Measurements from ENCODE around the gene FAM117A. TPM values are rescaled to one million over a fixed set of nuclear protein-coding genes. Genes with fewer than 3 reads are reported as not detected.

Gene FAM117A
- total RNA-seq, 2 experiments from 2014 or later = 19.7 to 23.0 TPM

- Mint-ChIP-seq H3K27ac (peak overlapping the region; percentile 100), H3K4me3 (peak overlapping the region; percentile 79), H3K9me3 (peaks cover 2% of the 10 kb centered on the region), H3K27me3 (no peaks in the 10 kb centered on the region), H3K4me1 (ENCODE audit: low read depth) (peaks cover 91% of the 10 kb centered on the region), H3K36me3 (ENCODE audit: low read depth) (peaks cover 15% of the 10 kb centered on the region)
- intact Hi-C loops (cut with micrococcal nuclease) = no loop called here
- TF ChIP-seq CTCF (IDR thresholded peaks at IDR 0.05) = no peak
- DNase-seq (no peak), ATAC-seq (no peak)
- ChIA-PET POLR2A (interaction anchor here (1.0 to 4.1 kb wide), 8 partner anchors 8 to 25 kb away, joined by 3 to 25 read pairs (median 5); partner anchors contain the start of gene FAM117A), CTCF (interaction anchor here (1.3 to 2.2 kb wide), 7 partner anchors 8 to 46 kb away, joined by 3 to 8 read pairs (median 5); partner anchors contain the start of gene SLC35B1)
Measured at GRCh38 chr17:49741009-49741691, 22.8 kb downstream of the FAM117A start.

- intact Hi-C loops (cut with micrococcal nuclease) = no loop called here
- peak overlapping the region; percentile 100 for H3K27ac Mint-ChIP-seq
- peak overlapping the region; percentile 79 for H3K4me3 Mint-ChIP-seq
- DNase-seq (peak; percentile 95), ATAC-seq (peak; percentile 93)
- CTCF ChIA-PET = interaction anchor here (1.3 to 2.4 kb wide), 4 partner anchors 9 to 31 kb away, joined by 3 to 8 read pairs (median 7); partner anchors contain the start of gene SLC35B1
- H3K27me3 Mint-ChIP-seq = no peaks in the 10 kb centered on the region
- peaks cover 79% of the 10 kb centered on the region for H3K4me1 Mint-ChIP-seq (ENCODE audit: low read depth)
- POLR2A ChIA-PET = interaction anchor here (0.8 to 4.1 kb wide), 10 partner anchors 8 to 48 kb away, joined by 3 to 25 read pairs (median 4); partner anchors contain the start of genes FAM117A and SLC35B1
- H3K9me3 Mint-ChIP-seq = peaks cover 2% of the 10 kb centered on the region
- H3K36me3 Mint-ChIP-seq (ENCODE audit: low read depth) = peaks cover 8% of the 10 kb centered on the region
- TF ChIP-seq CTCF (IDR thresholded peaks at IDR 0.05) = no peak
Measured at GRCh38 chr17:49739641-49740271, 24.2 kb downstream of the FAM117A start.

- Mint-ChIP-seq H3K9me3 (peaks cover 2% of the 10 kb centered on the region), H3K27me3 (no peaks in the 10 kb centered on the region), H3K36me3 (ENCODE audit: low read depth) (peaks cover 11% of the 10 kb centered on the region), H3K4me1 (ENCODE audit: low read depth) (peaks cover 73% of the 10 kb centered on the region), H3K27ac (peak overlapping the region; percentile 100), H3K4me3 (peak overlapping the region; percentile 79)
- ATAC-seq (no peak), DNase-seq (no peak)
- intact Hi-C loops (cut with micrococcal nuclease) = no loop called here
- CTCF ChIA-PET = interaction anchor here (1.0 to 2.4 kb wide), 4 partner anchors 11 to 31 kb away, joined by 3 to 7 read pairs (median 5); partner anchors contain the start of gene SLC35B1
- no peak for TF ChIP-seq CTCF (IDR thresholded peaks at IDR 0.05)
- POLR2A ChIA-PET = interaction anchor here (1.0 to 3.4 kb wide), 5 partner anchors 10 to 30 kb away, joined by 3 to 17 read pairs (median 6); partner anchors contain the start of gene SLC35B1
Measured at GRCh38 chr17:49738456-49739163, 25.3 kb downstream of the FAM117A start.

- Mint-ChIP-seq H3K27me3 (no peaks in the 10 kb centered on the region), H3K36me3 (ENCODE audit: low read depth) (peaks cover 20% of the 10 kb centered on the region), H3K9me3 (no peaks in the 10 kb centered on the region), H3K27ac (peak overlapping the region; percentile 56), H3K4me1 (ENCODE audit: low read depth) (peaks cover 64% of the 10 kb centered on the region), H3K4me3 (no peak overlapping the region)
- no peak for TF ChIP-seq CTCF (IDR thresholded peaks at IDR 0.05)
- ChIA-PET CTCF (interaction anchor here (1.2 kb wide), 1 partner anchor 43 kb away, joined by 3 read pairs; no protein-coding TSS in a partner anchor), POLR2A (interaction anchor here (0.6 to 1.0 kb wide), 2 partner anchors 19 to 59 kb away, joined by 3 to 4 read pairs; no protein-coding TSS in a partner anchor)
- ATAC-seq = no peak
- intact Hi-C loops (cut with micrococcal nuclease) = no loop called here
- DNase-seq = no peak
Measured at GRCh38 chr17:49734515-49735490, 29.1 kb downstream of the FAM117A start.
